ENCODE measurements around the gene BNIP5.

- no peak for TF ChIP-seq ZBTB44 (tag by site-specific recombination; IDR thresholded peaks at IDR 0.05)
- no peak for TF ChIP-seq ZNF157 (tag by site-specific recombination; IDR thresholded peaks at IDR 0.05)
- TF ChIP-seq CTCF (tag by site-specific recombination; IDR thresholded peaks at IDR 0.05): no peak
- no peak for TF ChIP-seq YY1 (tag by site-specific recombination; IDR thresholded peaks at IDR 0.05)
Observed at GRCh38 chr6:36347621-36348020, 10.9 kb upstream of the BNIP5 start.
